ENCODE measurements around the gene TCERG1L. TPM values are rescaled to one million over a fixed set of nuclear protein-coding genes. Genes with fewer than 3 reads are reported as not detected.

TCERG1L gene
- total and polyA plus RNA-seq, 4 donors: not detected

- Histone ChIP-seq H3K4me3 (ENCODE audit: low read length in 2 of 2) (no peak overlapping the region), H3K4me1 (ENCODE audit: control insufficient read depth in 1 of 2, insufficient read depth in 2 of 2, low read length in 2 of 2) (no peaks in the 10 kb centered on the region), H3K27ac (ENCODE audit: low read depth in 1 of 2, low read length in 2 of 2) (no peak overlapping the region), H3K36me3 (ENCODE audit: control insufficient read depth in 1 of 2, insufficient read depth in 2 of 2, low read length in 1 of 2) (no peaks in the 10 kb centered on the region), H3K9me3 (ENCODE audit: control insufficient read depth, low read length) (no peaks in the 10 kb centered on the region), H3K27me3 (ENCODE audit: control insufficient read depth in 1 of 2, insufficient read depth in 2 of 2, low read length in 1 of 2) (no peaks in the 10 kb centered on the region)
- WGBS, 2 donors: 94 to 95% methylated on average over 22 to 27 of the region's 27 CpGs
- DNase-seq: no peak
- ATAC-seq (ENCODE audit: low FRiP score): no peak
- intact Hi-C loops (cut with DNase I): no loop called here
These were observed 236.2 kb downstream of the TCERG1L start for GRCh38 chr10:131075218-131075770.

- no peak for ATAC-seq (ENCODE audit: low FRiP score)
These were observed 236.8 kb downstream of the TCERG1L start for GRCh38 chr10:131074682-131075081.

GRCh38 chr10:131073469-131074035 is 238.0 kb downstream of the TCERG1L start:
- H3K4me3 ChIP-seq (ENCODE audit: low read length in 2 of 2): no peak overlapping the region
- H3K27ac ChIP-seq (ENCODE audit: low read depth in 1 of 2, low read length in 2 of 2): no peak overlapping the region
- no peaks in the 10 kb centered on the region for H3K9me3 ChIP-seq (ENCODE audit: control insufficient read depth, low read length)
- intact Hi-C loops (cut with DNase I): no loop called here
- no peak for ATAC-seq (ENCODE audit: low FRiP score)
- no peaks in the 10 kb centered on the region for H3K36me3 ChIP-seq (ENCODE audit: control insufficient read depth in 1 of 2, insufficient read depth in 2 of 2, low read length in 1 of 2)
- no peak for DNase-seq
- no peaks in the 10 kb centered on the region for H3K27me3 ChIP-seq (ENCODE audit: control insufficient read depth in 1 of 2, insufficient read depth in 2 of 2, low read length in 1 of 2)
- H3K4me1 ChIP-seq (ENCODE audit: control insufficient read depth in 1 of 2, insufficient read depth in 2 of 2, low read length in 2 of 2): no peaks in the 10 kb centered on the region
- WGBS, 2 donors: 56 to 66% methylated on average over 11 of the region's 11 CpGs

More at GRCh38 chr10:131074682-131075081, 236.8 kb downstream of the TCERG1L start:
- H3K27ac ChIP-seq (ENCODE audit: low read depth in 1 of 2, low read length in 2 of 2): no peak overlapping the region
- no peaks in the 10 kb centered on the region for H3K36me3 ChIP-seq (ENCODE audit: control insufficient read depth in 1 of 2, insufficient read depth in 2 of 2, low read length in 1 of 2)
- H3K4me3 ChIP-seq (ENCODE audit: low read length in 2 of 2): no peak overlapping the region
- no peaks in the 10 kb centered on the region for H3K27me3 ChIP-seq (ENCODE audit: control insufficient read depth in 1 of 2, insufficient read depth in 2 of 2, low read length in 1 of 2)
- no peaks in the 10 kb centered on the region for H3K4me1 ChIP-seq (ENCODE audit: control insufficient read depth in 1 of 2, insufficient read depth in 2 of 2, low read length in 2 of 2)
- no peaks in the 10 kb centered on the region for H3K9me3 ChIP-seq (ENCODE audit: control insufficient read depth, low read length)
- intact Hi-C loops (cut with DNase I): no loop called here
- 85 to 86% methylated on average over 8 of the region's 8 CpGs for WGBS, 2 donors
- DNase-seq: no peak

GRCh38 chr10:131072651-131073468 is 238.7 kb downstream of the TCERG1L start:
- ATAC-seq (ENCODE audit: low FRiP score) (no peak), DNase-seq (no peak)
- Histone ChIP-seq H3K4me3 (ENCODE audit: low read length in 2 of 2) (no peak overlapping the region), H3K4me1 (ENCODE audit: control insufficient read depth in 1 of 2, insufficient read depth in 2 of 2, low read length in 2 of 2) (no peaks in the 10 kb centered on the region), H3K27me3 (ENCODE audit: control insufficient read depth in 1 of 2, insufficient read depth in 2 of 2, low read length in 1 of 2) (no peaks in the 10 kb centered on the region), H3K36me3 (ENCODE audit: control insufficient read depth in 1 of 2, insufficient read depth in 2 of 2, low read length in 1 of 2) (no peaks in the 10 kb centered on the region), H3K9me3 (ENCODE audit: control insufficient read depth, low read length) (no peaks in the 10 kb centered on the region), H3K27ac (ENCODE audit: low read depth in 1 of 2, low read length in 2 of 2) (no peak overlapping the region)
- intact Hi-C loops (cut with DNase I): no loop called here
- 89 to 90% methylated on average over 13 of the region's 13 CpGs for WGBS, 2 donors

- Histone ChIP-seq H3K36me3 (ENCODE audit: control insufficient read depth in 1 of 2, insufficient read depth in 2 of 2, low read length in 1 of 2) (no peaks in the 10 kb centered on the region), H3K27me3 (ENCODE audit: control insufficient read depth in 1 of 2, insufficient read depth in 2 of 2, low read length in 1 of 2) (no peaks in the 10 kb centered on the region), H3K9me3 (ENCODE audit: control insufficient read depth, low read length) (no peaks in the 10 kb centered on the region), H3K27ac (ENCODE audit: low read depth in 1 of 2, low read length in 2 of 2) (no peak overlapping the region), H3K4me1 (ENCODE audit: control insufficient read depth in 1 of 2, insufficient read depth in 2 of 2, low read length in 2 of 2) (no peaks in the 10 kb centered on the region), H3K4me3 (ENCODE audit: low read length in 2 of 2) (no peak overlapping the region)
- intact Hi-C loops (cut with DNase I): no loop called here
- no peak for ATAC-seq (ENCODE audit: low FRiP score)
- DNase-seq: no peak
- 73 to 74% methylated on average over 7 of the region's 7 CpGs for WGBS, 2 donors
These were observed 239.8 kb downstream of the TCERG1L start for GRCh38 chr10:131071721-131072120.

- intact Hi-C loops (cut with DNase I): no loop called here
- DNase-seq: no peak
- no peaks in the 10 kb centered on the region for H3K4me1 ChIP-seq (ENCODE audit: control insufficient read depth in 1 of 2, insufficient read depth in 2 of 2, low read length in 2 of 2)
- no peaks in the 10 kb centered on the region for H3K36me3 ChIP-seq (ENCODE audit: control insufficient read depth in 1 of 2, insufficient read depth in 2 of 2, low read length in 1 of 2)
- no peak for ATAC-seq (ENCODE audit: low FRiP score)
- H3K27ac ChIP-seq (ENCODE audit: low read depth in 1 of 2, low read length in 2 of 2): no peak overlapping the region
- no peaks in the 10 kb centered on the region for H3K27me3 ChIP-seq (ENCODE audit: control insufficient read depth in 1 of 2, insufficient read depth in 2 of 2, low read length in 1 of 2)
- 87 to 91% methylated on average over 7 of the region's 7 CpGs for WGBS, 2 donors
- H3K4me3 ChIP-seq (ENCODE audit: low read length in 2 of 2): no peak overlapping the region
- H3K9me3 ChIP-seq (ENCODE audit: control insufficient read depth, low read length): no peaks in the 10 kb centered on the region
These were observed 240.7 kb downstream of the TCERG1L start for GRCh38 chr10:131070856-131071255.

- Histone ChIP-seq H3K9me3 (ENCODE audit: control insufficient read depth, low read length) (no peaks in the 10 kb centered on the region), H3K4me3 (ENCODE audit: low read length in 2 of 2) (no peak overlapping the region), H3K36me3 (ENCODE audit: control insufficient read depth in 1 of 2, insufficient read depth in 2 of 2, low read length in 1 of 2) (no peaks in the 10 kb centered on the region), H3K4me1 (ENCODE audit: control insufficient read depth in 1 of 2, insufficient read depth in 2 of 2, low read length in 2 of 2) (no peaks in the 10 kb centered on the region), H3K27ac (ENCODE audit: low read depth in 1 of 2, low read length in 2 of 2) (no peak overlapping the region), H3K27me3 (ENCODE audit: control insufficient read depth in 1 of 2, insufficient read depth in 2 of 2, low read length in 1 of 2) (no peaks in the 10 kb centered on the region)
- ATAC-seq (ENCODE audit: low FRiP score) (no peak), DNase-seq (no peak)
- WGBS, 2 donors: 65 to 73% methylated on average over 6 of the region's 6 CpGs
- intact Hi-C loops (cut with DNase I): no loop called here
These were observed 242.8 kb downstream of the TCERG1L start for GRCh38 chr10:131068760-131069159.

GRCh38 chr10:131068311-131068710 is 243.2 kb downstream of the TCERG1L start:
- Histone ChIP-seq H3K4me3 (ENCODE audit: low read length in 2 of 2) (no peak overlapping the region), H3K4me1 (ENCODE audit: control insufficient read depth in 1 of 2, insufficient read depth in 2 of 2, low read length in 2 of 2) (no peaks in the 10 kb centered on the region), H3K27me3 (ENCODE audit: control insufficient read depth in 1 of 2, insufficient read depth in 2 of 2, low read length in 1 of 2) (no peaks in the 10 kb centered on the region), H3K36me3 (ENCODE audit: control insufficient read depth in 1 of 2, insufficient read depth in 2 of 2, low read length in 1 of 2) (no peaks in the 10 kb centered on the region), H3K9me3 (ENCODE audit: control insufficient read depth, low read length) (no peaks in the 10 kb centered on the region), H3K27ac (ENCODE audit: low read depth in 1 of 2, low read length in 2 of 2) (no peak overlapping the region)
- intact Hi-C loops (cut with DNase I): no loop called here
- no peak for DNase-seq
- no peak for ATAC-seq (ENCODE audit: low FRiP score)
- 92 to 93% methylated on average over 16 of the region's 16 CpGs for WGBS, 2 donors

GRCh38 chr10:131067690-131068089 is 243.8 kb downstream of the TCERG1L start:
- no peaks in the 10 kb centered on the region for H3K27me3 ChIP-seq (ENCODE audit: control insufficient read depth in 1 of 2, insufficient read depth in 2 of 2, low read length in 1 of 2)
- WGBS, 2 donors: 85 to 91% methylated on average over 4 of the region's 4 CpGs
- no peak overlapping the region for H3K27ac ChIP-seq (ENCODE audit: low read depth in 1 of 2, low read length in 2 of 2)
- no peak for ATAC-seq (ENCODE audit: low FRiP score)
- no peak overlapping the region for H3K4me3 ChIP-seq (ENCODE audit: low read length in 2 of 2)
- intact Hi-C loops (cut with DNase I): no loop called here
- no peaks in the 10 kb centered on the region for H3K36me3 ChIP-seq (ENCODE audit: control insufficient read depth in 1 of 2, insufficient read depth in 2 of 2, low read length in 1 of 2)
- no peaks in the 10 kb centered on the region for H3K9me3 ChIP-seq (ENCODE audit: control insufficient read depth, low read length)
- no peaks in the 10 kb centered on the region for H3K4me1 ChIP-seq (ENCODE audit: control insufficient read depth in 1 of 2, insufficient read depth in 2 of 2, low read length in 2 of 2)
- DNase-seq: no peak
